GOT3 (cell line): ENCODE data around the gene PLPP1.

Experiments
- DNase-seq: peaks from one replicate; lab custom pipeline; 2025; ENCODE audit warnings: mixed read lengths; lab: John Stamatoyannopoulos, UW

PLPP1 gene

GRCh38 chr5:55407059-55407684, 127.6 kb downstream of the PLPP1 start:
- no peak for DNase-seq

DNA sequence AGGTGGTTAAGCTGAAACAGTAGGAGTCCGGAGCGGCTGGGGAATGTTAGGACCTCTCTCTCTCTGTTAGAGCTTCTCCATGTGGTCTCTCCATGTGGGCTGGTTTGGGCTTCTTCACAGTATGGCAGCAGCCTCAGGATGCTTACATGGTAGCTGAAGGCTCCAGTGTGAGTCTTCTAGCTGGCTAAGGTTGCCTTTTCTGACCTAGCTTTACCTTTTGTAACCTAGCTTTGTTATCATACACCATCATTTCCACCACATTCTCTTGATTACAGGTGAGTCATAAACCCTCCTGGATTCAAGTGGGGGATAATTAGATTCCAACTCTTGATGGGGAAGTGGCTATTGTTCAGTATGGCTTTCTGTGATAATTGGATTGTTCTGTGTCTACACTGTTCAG, 128.5 kb downstream of the PLPP1 start:
- no peak for DNase-seq

GRCh38 chr5:55402199-55402598, 132.6 kb downstream of the PLPP1 start:
- no peak for DNase-seq

GRCh38 chr5:55393501-55394175, 141.1 kb downstream of the PLPP1 start:
- no peak for DNase-seq

DNA sequence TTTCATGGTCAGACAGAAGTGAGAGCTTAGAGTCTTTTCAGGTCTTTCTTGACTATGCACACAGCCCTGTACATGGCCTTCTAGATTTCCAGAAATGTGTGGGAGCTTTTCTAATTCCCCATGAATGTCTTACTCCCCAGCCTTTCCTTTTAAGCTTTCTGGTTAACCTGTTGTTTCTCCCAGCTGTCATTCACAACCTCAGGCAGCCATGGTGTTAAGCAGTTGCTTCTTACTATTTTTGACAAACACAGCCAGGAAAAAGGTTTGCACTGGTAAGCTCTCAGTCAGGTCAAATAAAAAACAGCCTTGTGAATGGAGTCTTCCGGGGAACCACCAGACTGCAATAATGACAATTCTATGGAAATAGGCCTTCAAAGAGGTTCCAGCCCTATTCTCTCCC, 142.1 kb downstream of the PLPP1 start:
- DNase-seq: no peak

GRCh38 chr5:55391707-55392106, 143.1 kb downstream of the PLPP1 start:
- DNase-seq: no peak

DNA sequence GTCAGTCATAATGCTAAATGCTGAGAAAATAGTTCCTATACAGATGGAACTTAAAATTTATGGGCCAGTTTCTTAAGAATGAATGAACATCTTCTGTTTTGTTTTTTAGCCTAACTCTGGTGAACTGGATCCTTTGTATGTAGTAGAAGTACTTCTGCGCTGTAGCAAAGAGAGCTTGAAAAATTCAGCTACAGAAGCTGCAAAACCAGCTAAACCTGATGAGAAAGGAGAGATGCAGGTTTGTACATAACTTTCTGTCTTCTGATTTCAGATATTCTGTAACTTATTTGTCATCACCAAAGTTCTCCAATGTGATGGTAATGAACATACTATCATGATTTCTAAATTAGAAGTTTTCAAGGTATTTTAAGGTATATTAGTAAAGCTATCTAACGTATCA, 146.9 kb downstream of the PLPP1 start:
- DNase-seq: no peak

DNA sequence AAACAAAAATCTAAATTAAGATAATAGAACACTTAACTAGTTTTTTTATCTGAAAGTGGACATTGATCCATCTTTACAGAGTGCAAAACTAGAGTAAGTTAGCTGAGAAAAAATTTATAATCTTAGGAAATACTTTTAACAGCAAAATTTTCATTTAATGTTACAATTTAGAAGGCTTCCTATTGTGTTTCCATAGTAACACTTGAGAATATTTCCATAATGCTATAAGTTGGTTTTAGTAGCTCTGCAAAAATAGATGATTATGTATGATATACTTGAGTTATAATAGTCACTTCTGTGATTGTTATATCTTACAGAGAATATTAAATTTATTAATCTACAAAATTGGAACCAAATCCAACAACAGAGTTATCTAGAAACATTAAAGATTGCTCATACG, 148.4 kb downstream of the PLPP1 start:
- no peak for DNase-seq

DNA sequence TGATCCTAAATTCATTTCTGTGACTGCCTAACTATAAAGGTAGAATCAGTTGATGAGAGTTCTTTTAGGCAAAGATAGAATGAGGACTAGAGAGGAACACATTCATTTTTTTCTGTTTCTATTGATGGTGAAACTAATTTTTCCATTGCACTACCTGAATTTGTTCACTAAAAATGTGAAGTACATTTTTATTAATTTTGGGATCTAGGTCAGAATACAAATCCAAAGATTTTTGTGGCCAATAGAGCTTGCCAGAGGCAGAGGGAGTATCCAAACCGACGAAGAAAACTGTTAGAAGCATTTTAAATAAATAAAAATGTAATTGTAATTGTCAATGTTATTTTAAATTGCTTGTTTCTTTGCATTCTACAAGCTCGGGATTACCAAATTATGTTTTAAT, 148.9 kb downstream of the PLPP1 start:
- DNase-seq: no peak

- DNase-seq: no peak
These were observed 149.5 kb downstream of the PLPP1 start for GRCh38 chr5:55385227-55385626.

- no peak for DNase-seq
These were observed 150.7 kb downstream of the PLPP1 start for GRCh38 chr5:55384072-55384471.

DNA sequence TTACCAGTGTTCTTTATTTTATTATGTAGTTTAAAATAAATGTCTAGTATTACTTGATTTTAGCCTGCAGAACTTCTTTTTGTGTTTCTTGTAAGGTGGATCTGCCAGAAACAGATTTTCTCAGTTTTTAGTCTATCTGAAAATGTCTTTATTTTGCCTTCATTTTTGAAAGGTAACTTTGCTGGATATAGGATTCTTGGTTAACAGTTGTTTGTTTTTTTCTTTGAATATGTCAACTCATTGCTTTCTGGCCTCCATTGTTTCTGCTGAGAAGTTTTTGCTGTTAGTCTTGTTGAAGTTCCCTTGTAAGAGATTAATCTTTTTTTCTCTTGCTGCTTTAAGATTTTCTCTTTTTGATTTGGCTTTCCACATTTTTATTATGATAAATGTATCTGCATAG, 151.5 kb downstream of the PLPP1 start:
- DNase-seq: no peak

GRCh38 chr5:55377810-55378209, 157.0 kb downstream of the PLPP1 start:
- no peak for DNase-seq
